OCI-LY7 (cell line): ENCODE data around the gene SCUBE3.

ENCODE experiments used
- CTCF ChIP-seq: fragments of 200-600 bp; sonication (generic); conservative IDR thresholded peaks from 2 replicates; pipeline ENCODE4 v1.5.1; 2014; ENCODE audit warnings: mild to moderate bottlenecking, antibody characterized with exemption, low read length, moderate library complexity, mixed read lengths
- EZH2phosphoT487 ChIP-seq: fragments of 200-600 bp; sonication (generic); IDR thresholded peaks from 2 replicates; pipeline ENCODE4 v1.6.1; 2018; ENCODE audit warnings: low read depth, borderline replicate concordance, mild to moderate bottlenecking, mixed run types, antibody characterized with exemption, low read length, moderate library complexity, mixed read lengths

- no peak for TF ChIP-seq CTCF
- TF ChIP-seq EZH2phosphoT487: no peak
Measured at GRCh38 chr6:35176301-35177024, 37.3 kb upstream of the SCUBE3 start.
